Measurements from ENCODE around the gene TNRC6A.
A peak's percentile ranks its signal among the peaks of the same experiment; 100 is the strongest.
"Not testable (repeated sequence)": the region's sequence is repeated elsewhere in the genome, so short reads cannot be mapped to it uniquely, and the experiment has no call there.

The TNRC6A gene

GRCh38 chr16:24846548-24847357, 117.3 kb downstream of the TNRC6A start:
- DNase-seq = no peak

GRCh38 chr16:24847358-24847664, 117.9 kb downstream of the TNRC6A start:
- DNase-seq = no peak

GRCh38 chr16:24848065-24848464, 118.6 kb downstream of the TNRC6A start:
- no peak for DNase-seq

- no peak for DNase-seq
Observed at GRCh38 chr16:24849641-24850040, 120.2 kb downstream of the TNRC6A start.

- DNase-seq = no peak
Observed at GRCh38 chr16:24850289-24850938, 121.0 kb downstream of the TNRC6A start.

- DNase-seq = no peak
Observed at GRCh38 chr16:24851700-24852099, 122.2 kb downstream of the TNRC6A start.

- DNase-seq = no peak
Observed at GRCh38 chr16:24852281-24852721, 122.8 kb downstream of the TNRC6A start.

GRCh38 chr16:24853169-24853824, 123.8 kb downstream of the TNRC6A start:
- no peak for DNase-seq

- DNase-seq = peak; percentile 23
Observed at GRCh38 chr16:24853830-24854229, 124.4 kb downstream of the TNRC6A start.

- DNase-seq = no peak
Observed at GRCh38 chr16:24854607-24855171, 125.2 kb downstream of the TNRC6A start.

- DNase-seq = no peak
Observed at GRCh38 chr16:24855678-24856077, 126.2 kb downstream of the TNRC6A start.

- not testable (repeated sequence) for DNase-seq
Observed at GRCh38 chr16:24856871-24857270, 127.4 kb downstream of the TNRC6A start.

GRCh38 chr16:24858219-24859041, 129.0 kb downstream of the TNRC6A start:
- DNase-seq = no peak

- no peak for DNase-seq
Observed at GRCh38 chr16:24861461-24861860, 132.0 kb downstream of the TNRC6A start.

- no peak for DNase-seq
Observed at GRCh38 chr16:24863582-24864437, 134.4 kb downstream of the TNRC6A start.

GRCh38 chr16:24869033-24869432, 139.6 kb downstream of the TNRC6A start:
- DNase-seq = no peak

- DNase-seq = no peak
Observed at GRCh38 chr16:24871891-24872290, 142.4 kb downstream of the TNRC6A start.

GRCh38 chr16:24873028-24873427, 143.6 kb downstream of the TNRC6A start:
- no peak for DNase-seq

GRCh38 chr16:24875466-24875865, 146.0 kb downstream of the TNRC6A start:
- no peak for DNase-seq
